Lung (tissue), 12 donors: ENCODE results near the gene VRTN. TPM values are rescaled to one million over a fixed set of nuclear protein-coding genes. Genes with fewer than 3 reads are reported as not detected.

Source experiments
- ATAC-seq: fragments of 200-7000 bp; cut with Tn5 transposase; one replicate; pipeline ENCODE4 v1.9.1; 2020; ENCODE audit warnings: moderate number of reproducible peaks; ENCODE audit not compliant: insufficient read depth, low FRiP score
- DNase-seq, 3 donors: peaks; one replicate each; pipeline ENCODE4 v3.0.0-alpha.2; 2013 to 2017
- H3K27ac ChIP-seq, 2 donors: one replicate each; pipeline ENCODE4 v1.5.1; 2013; ENCODE audit warnings: mild to moderate bottlenecking in 2 of 2, moderate library complexity in 2 of 2, control low read depth in 1 of 2, inconsistent platforms in 1 of 2, low read depth in 1 of 2, low read length in 1 of 2
- H3K27me3 ChIP-seq, 3 donors: one replicate each; pipeline ENCODE4 v1.5.1; 2013; ENCODE audit warnings: low read length in 2 of 3; ENCODE audit not compliant: control insufficient read depth in 3 of 3, insufficient read depth in 3 of 3
- H3K36me3 ChIP-seq, 4 donors: one replicate each; pipeline ENCODE4 v1.5.1; 2013; ENCODE audit warnings: low read length in 4 of 4, mild to moderate bottlenecking in 1 of 4, moderate library complexity in 1 of 4; ENCODE audit not compliant: control insufficient read depth in 4 of 4, insufficient read depth in 4 of 4
- H3K4me1 ChIP-seq, 5 donors: one replicate each; pipeline ENCODE4 v1.5.1; 2013; ENCODE audit warnings: low read length in 5 of 5, mild to moderate bottlenecking in 2 of 5, moderate library complexity in 1 of 5; ENCODE audit not compliant: control insufficient read depth in 5 of 5, insufficient read depth in 5 of 5
- H3K4me3 ChIP-seq: one replicate; pipeline ENCODE4 v1.5.1; 2013; ENCODE audit warnings: mild to moderate bottlenecking, control low read depth, moderate library complexity
- H3K9ac ChIP-seq, 2 donors: one replicate each; pipeline ENCODE4 v1.5.1; 2013; ENCODE audit warnings: low read length in 2 of 2, control low read depth in 1 of 2; ENCODE audit not compliant: insufficient read depth in 1 of 2
- H3K9me3 ChIP-seq, 4 donors: one replicate each; pipeline ENCODE4 v1.5.1; 2013; ENCODE audit warnings: low read length in 3 of 4, mild to moderate bottlenecking in 1 of 4, moderate library complexity in 1 of 4; ENCODE audit not compliant: control insufficient read depth in 4 of 4, insufficient read depth in 3 of 4
- CTCF ChIP-seq: IDR thresholded peaks from 2 replicates; pipeline ENCODE4 v1.5.1; 2012; ENCODE audit warnings: mild to moderate bottlenecking; ENCODE audit errors: control extremely low read depth, extremely low read depth
- WGBS, 2 donors: extraction: QIAGEN DNeasy Blood & Tissue Kit; methylation state at CpG; one replicate each; pipeline ENCODE4 v1.1.7; 2013; 5-methylcytosine and 5-hydroxymethylcytosine counted together
- polyA plus RNA-seq, 2 donors: library from polyadenylated mRNA; stranded (reverse); fragments of 200-250 nt; gene quantifications; one replicate each; pipeline ENCODE4 v1.2.1, GENCODE V29; 2013
- total RNA-seq, 2 donors: library from RNA; depleted of rRNA in 1 of 2; stranded (reverse); fragments of >200 nt in 1 of 2; gene quantifications; one replicate each; pipeline ENCODE4 v1.2.1, GENCODE V29; 2014 to 2021
- donor health status: control.
- donor health status: control.
- donor health status: Bipolar disorder and iron deficiency.
- donor health status: healthy.
- donor health status: DM: yes; HTN: yes; CAD: no.

The VRTN gene
- total and polyA plus RNA-seq, 4 donors = 0.06 TPM; not detected in 3

GRCh38 chr14:74333909-74334308 lies 14.4 kb upstream of the VRTN start:
- ATAC-seq (no peak), DNase-seq (no peak)
- H3K36me3 ChIP-seq = no peaks in the 10 kb centered on the region
- no peak overlapping the region for H3K27ac ChIP-seq
- H3K9ac ChIP-seq = no peak overlapping the region
- H3K4me3 ChIP-seq = no peak overlapping the region
- H3K9me3 ChIP-seq = no peaks in the 10 kb centered on the region
- no peaks in the 10 kb centered on the region for H3K27me3 ChIP-seq
- 70 to 72% methylated on average over 4 of the region's 4 CpGs for WGBS, 2 donors
- H3K4me1 ChIP-seq = peaks cover 0 to 1% (median 0%) of the 10 kb centered on the region in 5 donors
- TF ChIP-seq CTCF = no peak

- Histone ChIP-seq H3K27me3 (peaks cover 0 to 7% (median 3%) of the 10 kb centered on the region in 3 donors), H3K27ac (no peak overlapping the region), H3K9me3 (no peaks in the 10 kb centered on the region), H3K4me3 (no peak overlapping the region), H3K4me1 (no peaks in the 10 kb centered on the region), H3K36me3 (no peaks in the 10 kb centered on the region), H3K9ac (no peak overlapping the region)
- TF ChIP-seq CTCF = no peak
- DNase-seq = no peak
- ATAC-seq = no peak
- 79 to 89% methylated on average over 2 of the region's 2 CpGs for WGBS, 2 donors
These were observed 1.9 kb upstream of the VRTN start for GRCh38 chr14:74346341-74346740.

GRCh38 chr14:74347097-74347794 lies 1.0 kb upstream of the VRTN start:
- ATAC-seq (no peak), DNase-seq (no peak)
- no peak overlapping the region for H3K9ac ChIP-seq
- no peaks in the 10 kb centered on the region for H3K36me3 ChIP-seq
- H3K27ac ChIP-seq = no peak overlapping the region
- H3K27me3 ChIP-seq = peaks cover 0 to 7% (median 3%) of the 10 kb centered on the region in 3 donors
- no peak overlapping the region for H3K4me3 ChIP-seq
- WGBS, 2 donors = 83 to 84% methylated on average over 7 of the region's 7 CpGs
- no peak for TF ChIP-seq CTCF
- no peaks in the 10 kb centered on the region for H3K4me1 ChIP-seq
- no peaks in the 10 kb centered on the region for H3K9me3 ChIP-seq

- Histone ChIP-seq H3K27me3 (peaks cover 0 to 7% (median 3%) of the 10 kb centered on the region in 3 donors), H3K36me3 (no peaks in the 10 kb centered on the region), H3K4me3 (no peak overlapping the region), H3K9ac (no peak overlapping the region), H3K4me1 (no peaks in the 10 kb centered on the region), H3K9me3 (no peaks in the 10 kb centered on the region), H3K27ac (no peak overlapping the region)
- no peak for ATAC-seq
- no peak for TF ChIP-seq CTCF
- DNase-seq = no peak
- 71 to 73% methylated on average over 1 of the region's 1 CpG for WGBS, 2 donors
These were observed 523 bp upstream of the VRTN start for GRCh38 chr14:74347795-74348100.
